Uterus (tissue), 4 donors: ENCODE data around the gene ADAD2. TPM values are rescaled to one million over a fixed set of nuclear protein-coding genes. Genes with fewer than 3 reads are reported as not detected.
A peak's percentile ranks its signal among the peaks of the same experiment; 100 is the strongest.

Source experiments
- DNase-seq, 2 donors: peaks; one replicate each; pipeline ENCODE4 v3.0.0-alpha.2; 2019 to 2020
- H3K27ac ChIP-seq, 2 donors: fragments of 200-600 bp; sonication (generic); 1 replicate in 1 of 2; 2 replicates in 1 of 2; pipeline ENCODE4 v1.5.1; 2016 to 2018
- H3K27me3 ChIP-seq, 2 donors: fragments of 200-600 bp; sonication (generic); one replicate each; pipeline ENCODE4 v1.5.1; 2018 to 2019; ENCODE audit warnings: control low read depth in 1 of 2
- H3K36me3 ChIP-seq, 2 donors: fragments of 200-600 bp; sonication (generic); one replicate each; pipeline ENCODE4 v1.5.1; 2019; ENCODE audit warnings: control low read depth in 1 of 2
- H3K4me1 ChIP-seq, 2 donors: fragments of 200-600 bp; sonication (generic); one replicate each; pipeline ENCODE4 v1.5.1; 2018 to 2019; ENCODE audit warnings: control low read depth in 1 of 2
- H3K4me3 ChIP-seq, 2 donors: fragments of 200-600 bp; sonication (generic); 1 replicate in 1 of 2; 2 replicates in 1 of 2; pipeline ENCODE4 v1.5.1; 2018 to 2019; ENCODE audit warnings: mild to moderate bottlenecking in 1 of 2
- H3K9me3 ChIP-seq, 2 donors: fragments of 200-600 bp; sonication (generic); one replicate each; pipeline ENCODE4 v1.5.1; 2019; ENCODE audit warnings: control low read depth in 1 of 2
- CTCF ChIP-seq, 4 experiments: fragments of 200-600 bp in 2 of 4; fragments of 450-650 bp in 2 of 4; sonication (generic) in 2 of 4; IDR thresholded peaks; one replicate each; pipeline ENCODE4 v1.5.1; 2016 to 2019; ENCODE audit warnings: antibody characterized with exemption in 4 of 4, mild to moderate bottlenecking in 2 of 4, moderate library complexity in 1 of 4
- POLR2A ChIP-seq, 2 donors: fragments of 450-650 bp; IDR thresholded peaks; one replicate each; pipeline ENCODE4 v1.6.1; 2016; ENCODE audit warnings: antibody characterized with exemption in 2 of 2, mild to moderate bottlenecking in 1 of 2, moderate library complexity in 1 of 2
- intact Hi-C: fragments of 100-400 bp; cut with DNase I; formaldehyde crosslinking; loops from one replicate; pipeline ENCODE4 v1.15.1; 2023; ENCODE audit warnings: low total_unique reads
- total RNA-seq, 4 donors: library from RNA; depleted of rRNA in 3 of 4; stranded (reverse); fragments of >200 nt in 3 of 4; gene quantifications; one replicate each; pipeline versions ENCODE4 v1.1.0 to v1.2.4, GENCODE V29; 2014 to 2023
- donor health status: DM: yes; HTN: yes; CAD: no.

Gene ADAD2
- total RNA-seq, 4 donors from 2014 or later, result 0.21 to 1.0 (median 0.88) TPM; not detected in 1

- Histone ChIP-seq H3K27me3 (no peaks in the 10 kb centered on the region), H3K27ac (peak within 1 kb of the TSS; percentile 73 to 76), H3K4me1 (peaks cover 0 to 5% of the 10 kb centered on the region in 2 donors), H3K4me3 (peak within 1 kb of the TSS; percentile 81 to 99), H3K36me3 (no peaks in the 10 kb centered on the region), H3K9me3 (no peaks in the 10 kb centered on the region)
- TF ChIP-seq POLR2A (IDR thresholded peaks at IDR 0.05) (peak in 1 of 2 donors; percentile 76), CTCF (IDR thresholded peaks at IDR 0.05) (peak in 1 of 4 experiments; percentile 13)
- intact Hi-C loops, result no loop called here
- DNase-seq, result peak; percentile 86 to 92
Measured at GRCh38 chr16:84144859-84145639, 45.9 kb upstream of the ADAD2 start, which contains the start of the genes DNAAF1 and HSDL1. DNAAF1 (plus strand) TSS chr16:84145308; CDS start chr16:84145441, 133 bp downstream. HSDL1 (minus strand) TSS chr16:84145177; CDS start chr16:84131321, 13,856 bp downstream.

DNA sequence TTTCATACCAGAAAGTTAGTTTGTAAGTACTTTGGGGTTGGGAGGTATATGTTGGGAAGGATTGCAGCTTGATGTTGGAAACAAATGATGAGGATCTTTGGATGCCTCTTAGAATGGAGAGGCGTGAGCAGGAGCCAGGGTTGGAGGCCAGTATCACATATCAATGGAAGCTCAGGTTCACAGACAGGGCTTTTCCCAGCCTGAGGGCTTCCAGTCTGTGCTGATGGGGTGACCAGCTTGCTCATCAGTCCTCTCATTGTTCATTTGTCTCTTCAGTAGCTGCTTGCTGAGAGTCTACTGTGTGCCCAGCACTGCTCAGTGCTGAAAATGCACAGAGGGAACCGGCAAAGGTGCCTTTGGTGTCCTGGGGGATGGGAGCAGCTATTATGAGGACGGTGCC lies 40.0 kb upstream of the ADAD2 start:
- no peak for DNase-seq
- no peaks in the 10 kb centered on the region for H3K4me1 ChIP-seq
- H3K36me3 ChIP-seq, result no peaks in the 10 kb centered on the region
- no peaks in the 10 kb centered on the region for H3K27me3 ChIP-seq
- intact Hi-C loops, result no loop called here
- no peak overlapping the region for H3K27ac ChIP-seq
- no peaks in the 10 kb centered on the region for H3K9me3 ChIP-seq
- H3K4me3 ChIP-seq, result no peak overlapping the region
- TF ChIP-seq CTCF (IDR thresholded peaks at IDR 0.05) (no peak), POLR2A (IDR thresholded peaks at IDR 0.05) (no peak)

GRCh38 chr16:84153660-84154214 lies 37.2 kb upstream of the ADAD2 start:
- TF ChIP-seq CTCF (IDR thresholded peaks at IDR 0.05) (no peak), POLR2A (IDR thresholded peaks at IDR 0.05) (no peak)
- DNase-seq, result no peak
- Histone ChIP-seq H3K4me1 (no peaks in the 10 kb centered on the region), H3K4me3 (no peak overlapping the region), H3K27me3 (no peaks in the 10 kb centered on the region), H3K27ac (no peak overlapping the region), H3K36me3 (no peaks in the 10 kb centered on the region), H3K9me3 (no peaks in the 10 kb centered on the region)
- intact Hi-C loops, result no loop called here

DNA sequence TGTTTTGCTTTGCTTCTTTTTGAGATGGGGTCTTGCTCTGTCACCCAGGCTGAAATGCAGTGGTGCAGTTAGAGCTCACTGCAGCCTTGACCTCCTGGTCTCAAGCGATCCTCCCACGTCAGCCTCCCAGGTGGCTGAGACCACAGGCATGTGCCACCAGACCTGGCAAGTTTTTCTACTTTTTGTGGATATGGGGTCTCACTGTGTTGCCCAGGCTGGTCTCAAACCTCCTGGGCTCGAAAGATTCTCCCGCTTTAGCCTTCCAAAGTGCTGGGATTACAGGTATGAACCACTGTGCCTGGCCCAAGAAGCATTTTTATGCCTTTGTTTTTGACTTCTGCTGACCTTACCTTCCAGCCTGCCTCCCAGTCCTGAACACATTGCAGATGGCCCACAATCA lies 35.7 kb upstream of the ADAD2 start:
- Histone ChIP-seq H3K9me3 (no peaks in the 10 kb centered on the region), H3K27ac (no peak overlapping the region), H3K4me1 (no peaks in the 10 kb centered on the region), H3K36me3 (no peaks in the 10 kb centered on the region), H3K27me3 (no peaks in the 10 kb centered on the region), H3K4me3 (no peak overlapping the region)
- intact Hi-C loops, result no loop called here
- TF ChIP-seq CTCF (IDR thresholded peaks at IDR 0.05) (no peak), POLR2A (IDR thresholded peaks at IDR 0.05) (no peak)
- no peak for DNase-seq

- TF ChIP-seq CTCF (IDR thresholded peaks at IDR 0.05), result no peak
- TF ChIP-seq POLR2A (IDR thresholded peaks at IDR 0.05), result no peak
- Histone ChIP-seq H3K4me3 (no peak overlapping the region), H3K36me3 (no peaks in the 10 kb centered on the region), H3K4me1 (no peaks in the 10 kb centered on the region), H3K27me3 (no peaks in the 10 kb centered on the region), H3K27ac (no peak overlapping the region), H3K9me3 (no peaks in the 10 kb centered on the region)
- intact Hi-C loops, result no loop called here
- no peak for DNase-seq
Measured at GRCh38 chr16:84155771-84156170, 35.2 kb upstream of the ADAD2 start.
